SH-SY5Y (cell line): ENCODE data around the gene FBH1.

ENCODE experiments used
- GATA2 ChIP-seq: IDR thresholded peaks from 2 replicates; pipeline ENCODE4 v1.6.1; 2011; ENCODE audit warnings: mild to moderate bottlenecking, low read depth, low read length
- GATA3 ChIP-seq: IDR thresholded peaks from 2 replicates; pipeline ENCODE4 v1.6.1; 2011; ENCODE audit warnings: low read depth, mild to moderate bottlenecking, low read length, moderate library complexity

Gene FBH1

GRCh38 chr10:5889624-5890451 is at the start of gene FBH1, which contains the start of gene ANKRD16:
TSS of gene FBH1 (plus strand) at chr10:5890243. CDS start at chr10:5890346, 103 bp downstream.
TSS of gene ANKRD16 (minus strand) at chr10:5889893. CDS start at chr10:5889354, 539 bp downstream.
- TF ChIP-seq GATA2 (no peak), GATA3 (no peak)

GRCh38 chr10:5840314-5841307 is 49.4 kb upstream of the FBH1 start:
- TF ChIP-seq GATA3: no peak
- no peak for TF ChIP-seq GATA2

- no peak for TF ChIP-seq GATA3
- no peak for TF ChIP-seq GATA2
These were observed 48.1 kb upstream of the FBH1 start for GRCh38 chr10:5841965-5842364.

GRCh38 chr10:5843686-5844344 is 46.2 kb upstream of the FBH1 start:
- TF ChIP-seq GATA2 (no peak), GATA3 (no peak)

GRCh38 chr10:5844345-5845055 is 45.5 kb upstream of the FBH1 start:
- TF ChIP-seq GATA2 (no peak), GATA3 (no peak)

GRCh38 chr10:5854131-5854475 is 35.9 kb upstream of the FBH1 start:
- TF ChIP-seq GATA3: no peak
- no peak for TF ChIP-seq GATA2

- TF ChIP-seq GATA2: no peak
- no peak for TF ChIP-seq GATA3
These were observed 33.9 kb upstream of the FBH1 start for GRCh38 chr10:5855979-5856700.

- TF ChIP-seq GATA2 (no peak), GATA3 (no peak)
These were observed 33.4 kb upstream of the FBH1 start for GRCh38 chr10:5856701-5857004.

GRCh38 chr10:5858811-5859210 is 31.2 kb upstream of the FBH1 start:
- TF ChIP-seq GATA2 (no peak), GATA3 (no peak)

GRCh38 chr10:5860066-5860465 is 30.0 kb upstream of the FBH1 start:
- TF ChIP-seq GATA3 (no peak), GATA2 (no peak)

GRCh38 chr10:5862360-5862961 is 27.6 kb upstream of the FBH1 start:
- TF ChIP-seq GATA3 (no peak), GATA2 (no peak)

- TF ChIP-seq GATA2 (no peak), GATA3 (no peak)
These were observed 20.9 kb upstream of the FBH1 start for GRCh38 chr10:5869156-5869555.
